Measurements from ENCODE around the gene LRRC4C.

The LRRC4C gene

DNA sequence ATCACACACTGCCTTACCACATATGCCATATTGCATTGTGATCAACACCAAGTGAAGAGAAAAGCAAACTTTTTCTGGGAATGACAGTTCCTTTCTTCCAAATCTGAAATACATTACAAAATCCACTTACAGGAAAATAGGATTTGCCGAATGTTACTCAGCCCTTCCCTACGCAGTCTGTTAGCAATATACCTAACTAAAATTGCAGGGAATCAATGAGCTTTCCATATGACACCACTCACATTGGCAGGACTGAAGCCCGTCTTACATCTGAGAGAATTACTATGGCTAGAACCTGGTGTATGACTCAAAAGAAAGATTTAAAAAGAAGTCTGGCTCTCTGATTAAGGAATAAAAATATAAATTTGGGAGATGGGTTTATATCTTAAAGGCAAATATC is 136.0 kb downstream of the LRRC4C start:
- Histone ChIP-seq H3K9ac (ENCODE audit: low read depth, low read length) (no peak overlapping the region), H3K9me3 (ENCODE audit: insufficient read depth, low read length, severe bottlenecking) (no peaks in the 10 kb centered on the region), H3K4me2 (ENCODE audit: insufficient read depth, low read length) (no peak overlapping the region), H2AFZ (ENCODE audit: low read depth, low read length) (no peak overlapping the region), H3K27ac (ENCODE audit: low read length) (no peak overlapping the region), H3K4me1 (ENCODE audit: insufficient read depth, low read length) (no peaks in the 10 kb centered on the region), H3K79me2 (ENCODE audit: insufficient read depth, low read length) (no peaks in the 10 kb centered on the region), H3K36me3 (ENCODE audit: insufficient read depth, low read length) (no peaks in the 10 kb centered on the region), H3K27me3 (ENCODE audit: insufficient read depth, low read length, poor library complexity) (no peaks in the 10 kb centered on the region), H4K20me1 (ENCODE audit: insufficient read depth, low read length) (no peaks in the 10 kb centered on the region), H3K4me3 (ENCODE audit: low read depth in 1 of 2, low read length in 2 of 2) (no peak overlapping the region)
- DNase-seq (no peak), ATAC-seq (ENCODE audit: insufficient read depth, low read depth) (no peak)
- TF ChIP-seq EZH2 (IDR thresholded peaks at IDR 0.05; ENCODE audit: borderline replicate concordance, low read depth, low read length, severe bottlenecking) = no peak
- TF ChIP-seq, protein P1, sequence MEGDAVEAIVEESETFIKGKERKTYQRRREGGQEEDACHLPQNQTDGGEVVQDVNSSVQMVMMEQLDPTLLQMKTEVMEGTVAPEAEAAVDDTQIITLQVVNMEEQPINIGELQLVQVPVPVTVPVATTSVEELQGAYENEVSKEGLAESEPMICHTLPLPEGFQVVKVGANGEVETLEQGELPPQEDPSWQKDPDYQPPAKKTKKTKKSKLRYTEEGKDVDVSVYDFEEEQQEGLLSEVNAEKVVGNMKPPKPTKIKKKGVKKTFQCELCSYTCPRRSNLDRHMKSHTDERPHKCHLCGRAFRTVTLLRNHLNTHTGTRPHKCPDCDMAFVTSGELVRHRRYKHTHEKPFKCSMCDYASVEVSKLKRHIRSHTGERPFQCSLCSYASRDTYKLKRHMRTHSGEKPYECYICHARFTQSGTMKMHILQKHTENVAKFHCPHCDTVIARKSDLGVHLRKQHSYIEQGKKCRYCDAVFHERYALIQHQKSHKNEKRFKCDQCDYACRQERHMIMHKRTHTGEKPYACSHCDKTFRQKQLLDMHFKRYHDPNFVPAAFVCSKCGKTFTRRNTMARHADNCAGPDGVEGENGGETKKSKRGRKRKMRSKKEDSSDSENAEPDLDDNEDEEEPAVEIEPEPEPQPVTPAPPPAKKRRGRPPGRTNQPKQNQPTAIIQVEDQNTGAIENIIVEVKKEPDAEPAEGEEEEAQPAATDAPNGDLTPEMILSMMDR (IDR thresholded peaks at IDR 0.05; ENCODE audit: borderline replicate concordance, extremely low read depth, low read length, poor library complexity, severe bottlenecking) = no peak

DNA sequence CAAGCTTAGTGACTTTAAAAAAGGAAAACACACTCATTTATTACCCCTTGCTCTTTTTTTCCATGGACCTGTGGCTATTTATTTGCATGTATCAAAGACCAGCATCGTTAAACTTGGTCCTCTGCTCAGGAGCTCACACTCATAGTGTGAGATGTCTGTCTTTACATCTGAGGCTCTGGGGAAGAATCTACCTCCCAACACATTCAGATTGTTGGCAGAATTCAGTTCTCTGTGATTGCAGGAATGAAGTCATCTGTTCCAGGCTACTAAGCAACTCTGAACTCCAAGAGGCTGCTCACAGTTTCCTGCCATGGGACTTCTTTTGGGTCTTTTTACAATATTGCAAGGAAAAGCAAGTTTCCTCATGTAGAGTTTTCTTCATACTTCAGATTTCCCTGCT is 138.8 kb downstream of the LRRC4C start:
- H4K20me1 ChIP-seq (ENCODE audit: insufficient read depth, low read length) = no peaks in the 10 kb centered on the region
- no peaks in the 10 kb centered on the region for H3K79me2 ChIP-seq (ENCODE audit: insufficient read depth, low read length)
- DNase-seq (no peak), ATAC-seq (ENCODE audit: insufficient read depth, low read depth) (no peak)
- TF ChIP-seq, protein P1 (IDR thresholded peaks at IDR 0.05; ENCODE audit: borderline replicate concordance, extremely low read depth, low read length, poor library complexity, severe bottlenecking) = no peak
- no peak for TF ChIP-seq EZH2 (IDR thresholded peaks at IDR 0.05; ENCODE audit: borderline replicate concordance, low read depth, low read length, severe bottlenecking)
- no peak overlapping the region for H2AFZ ChIP-seq (ENCODE audit: low read depth, low read length)
- H3K36me3 ChIP-seq (ENCODE audit: insufficient read depth, low read length) = no peaks in the 10 kb centered on the region
- H3K4me1 ChIP-seq (ENCODE audit: insufficient read depth, low read length) = no peaks in the 10 kb centered on the region
- no peaks in the 10 kb centered on the region for H3K9me3 ChIP-seq (ENCODE audit: insufficient read depth, low read length, severe bottlenecking)
- no peak overlapping the region for H3K27ac ChIP-seq (ENCODE audit: low read length)
- H3K27me3 ChIP-seq (ENCODE audit: insufficient read depth, low read length, poor library complexity) = no peaks in the 10 kb centered on the region
- no peak overlapping the region for H3K9ac ChIP-seq (ENCODE audit: low read depth, low read length)
- H3K4me2 ChIP-seq (ENCODE audit: insufficient read depth, low read length) = no peak overlapping the region
- no peak overlapping the region for H3K4me3 ChIP-seq (ENCODE audit: low read depth in 1 of 2, low read length in 2 of 2)

DNA sequence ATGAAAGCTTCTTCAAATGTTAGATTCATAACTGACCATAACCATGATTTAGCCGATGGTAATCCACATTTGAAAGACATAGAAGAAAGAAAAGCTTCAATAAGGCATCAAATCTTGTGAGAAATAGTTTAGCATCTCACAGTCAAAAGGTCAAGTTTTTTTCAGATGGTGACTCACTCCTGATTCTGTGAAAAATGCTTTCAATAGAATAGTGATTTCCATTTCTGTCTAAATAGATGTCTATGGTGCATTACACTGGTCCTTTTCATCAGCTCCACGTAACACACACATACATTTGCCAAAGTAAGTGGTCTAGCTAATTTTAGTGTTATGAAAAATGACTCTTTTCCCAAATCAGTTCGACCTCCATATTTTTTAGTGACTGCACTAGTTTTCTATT is 139.2 kb downstream of the LRRC4C start:
- H2AFZ ChIP-seq (ENCODE audit: low read depth, low read length) = no peak overlapping the region
- no peaks in the 10 kb centered on the region for H3K9me3 ChIP-seq (ENCODE audit: insufficient read depth, low read length, severe bottlenecking)
- no peak for ATAC-seq (ENCODE audit: insufficient read depth, low read depth)
- no peaks in the 10 kb centered on the region for H3K4me1 ChIP-seq (ENCODE audit: insufficient read depth, low read length)
- no peak for TF ChIP-seq EZH2 (IDR thresholded peaks at IDR 0.05; ENCODE audit: borderline replicate concordance, low read depth, low read length, severe bottlenecking)
- TF ChIP-seq, protein P1 (IDR thresholded peaks at IDR 0.05; ENCODE audit: borderline replicate concordance, extremely low read depth, low read length, poor library complexity, severe bottlenecking) = no peak
- H3K36me3 ChIP-seq (ENCODE audit: insufficient read depth, low read length) = no peaks in the 10 kb centered on the region
- H3K9ac ChIP-seq (ENCODE audit: low read depth, low read length) = no peak overlapping the region
- no peak overlapping the region for H3K27ac ChIP-seq (ENCODE audit: low read length)
- H3K4me3 ChIP-seq (ENCODE audit: low read depth in 1 of 2, low read length in 2 of 2) = no peak overlapping the region
- H3K4me2 ChIP-seq (ENCODE audit: insufficient read depth, low read length) = no peak overlapping the region
- H4K20me1 ChIP-seq (ENCODE audit: insufficient read depth, low read length) = no peaks in the 10 kb centered on the region
- H3K79me2 ChIP-seq (ENCODE audit: insufficient read depth, low read length) = no peaks in the 10 kb centered on the region
- no peak for DNase-seq
- H3K27me3 ChIP-seq (ENCODE audit: insufficient read depth, low read length, poor library complexity) = no peaks in the 10 kb centered on the region

DNA sequence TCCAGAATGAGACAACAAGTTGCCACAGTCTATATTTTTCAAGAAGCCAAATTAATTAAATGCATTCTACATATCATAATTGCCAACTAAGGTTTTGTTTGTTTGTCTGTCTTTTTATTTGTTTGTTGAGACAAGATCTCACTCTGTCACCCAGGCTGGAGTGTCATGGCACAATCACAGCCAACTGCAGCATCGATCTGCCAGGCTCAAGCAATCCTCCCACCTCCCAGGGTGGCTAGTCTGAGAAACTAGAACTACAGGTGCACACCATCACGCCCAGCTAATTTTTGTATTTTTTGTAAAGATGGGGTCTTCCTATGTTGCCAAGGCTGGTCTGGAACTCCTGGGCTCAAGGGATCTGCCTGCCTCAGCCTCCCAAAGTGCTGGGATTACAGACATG is 140.0 kb downstream of the LRRC4C start:
- no peaks in the 10 kb centered on the region for H3K36me3 ChIP-seq (ENCODE audit: insufficient read depth, low read length)

More for the DNA sequence above, 140.0 kb downstream of the LRRC4C start:
- no peak for ATAC-seq (ENCODE audit: insufficient read depth, low read depth)
- Histone ChIP-seq H2AFZ (ENCODE audit: low read depth, low read length) (no peak overlapping the region), H3K4me3 (ENCODE audit: low read depth in 1 of 2, low read length in 2 of 2) (no peak overlapping the region), H3K9me3 (ENCODE audit: insufficient read depth, low read length, severe bottlenecking) (no peaks in the 10 kb centered on the region), H4K20me1 (ENCODE audit: insufficient read depth, low read length) (no peaks in the 10 kb centered on the region), H3K79me2 (ENCODE audit: insufficient read depth, low read length) (no peaks in the 10 kb centered on the region), H3K4me1 (ENCODE audit: insufficient read depth, low read length) (no peaks in the 10 kb centered on the region), H3K27ac (ENCODE audit: low read length) (no peak overlapping the region), H3K27me3 (ENCODE audit: insufficient read depth, low read length, poor library complexity) (no peaks in the 10 kb centered on the region), H3K4me2 (ENCODE audit: insufficient read depth, low read length) (no peak overlapping the region), H3K9ac (ENCODE audit: low read depth, low read length) (no peak overlapping the region)
- no peak for DNase-seq
- TF ChIP-seq, protein P1 (IDR thresholded peaks at IDR 0.05; ENCODE audit: borderline replicate concordance, extremely low read depth, low read length, poor library complexity, severe bottlenecking) = no peak
- no peak for TF ChIP-seq EZH2 (IDR thresholded peaks at IDR 0.05; ENCODE audit: borderline replicate concordance, low read depth, low read length, severe bottlenecking)
